ENCODE measurements around the gene ZNF334.

ZNF334 gene

DNA sequence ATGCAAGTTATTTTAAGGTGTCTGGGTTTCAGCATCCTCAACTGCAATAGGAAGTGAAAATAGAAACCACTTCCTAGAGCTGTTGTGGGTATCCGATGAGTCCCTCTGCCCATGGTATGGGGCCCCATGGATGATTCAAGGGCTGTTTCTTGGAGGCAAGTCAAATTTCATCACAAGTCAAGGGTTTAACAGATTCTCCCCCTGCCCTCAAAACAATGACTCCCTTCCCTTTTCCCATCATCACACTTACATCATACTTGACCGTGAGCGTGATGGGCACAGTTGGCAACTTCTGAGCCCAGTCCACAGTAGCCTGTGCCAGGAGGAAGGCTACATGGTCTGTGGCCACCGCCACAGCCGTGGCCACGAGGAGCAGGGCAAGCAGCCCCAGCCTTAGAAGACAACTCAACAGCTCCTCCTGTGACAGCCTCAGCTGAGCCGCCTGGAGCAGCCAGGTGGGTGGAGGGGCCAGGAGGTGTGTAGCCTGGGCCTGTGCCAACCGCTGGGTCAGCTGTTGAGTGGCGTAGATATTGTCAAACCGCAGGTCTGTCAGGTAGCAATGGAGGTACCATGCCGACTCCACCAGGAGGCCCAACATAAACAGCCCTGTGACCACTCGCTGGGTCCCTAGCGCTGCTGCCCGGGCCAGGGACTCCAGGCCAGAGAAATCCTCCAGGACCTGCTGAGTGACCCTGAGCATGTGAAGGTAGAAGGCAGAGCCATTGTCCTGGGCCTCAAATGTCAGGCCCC is 31.9 kb upstream of the ZNF334 start:
- peak; percentile 22 to 63 for DNase-seq

DNA sequence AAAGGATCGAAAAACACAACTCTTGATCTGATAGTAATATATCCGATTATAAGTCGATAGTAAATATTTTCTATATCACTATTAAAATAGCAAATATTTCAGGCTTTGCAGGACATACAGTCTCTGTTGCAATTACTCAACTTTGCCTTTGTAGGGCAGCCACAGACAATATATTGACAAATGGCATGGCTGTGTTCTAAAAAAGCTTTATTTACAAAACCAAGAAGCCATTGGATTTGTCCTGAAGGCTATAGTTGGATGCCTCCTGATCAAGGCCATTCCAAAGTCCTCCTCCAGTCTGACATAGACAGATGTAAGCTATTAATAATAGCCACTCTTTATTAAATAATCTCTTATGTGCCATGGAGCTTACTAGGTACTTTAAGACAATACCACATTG is 31.2 kb upstream of the ZNF334 start:
- DNase-seq, result no peak

GRCh38 chr20:46543959-46544358 is 30.6 kb upstream of the ZNF334 start:
- DNase-seq, result no peak

DNA sequence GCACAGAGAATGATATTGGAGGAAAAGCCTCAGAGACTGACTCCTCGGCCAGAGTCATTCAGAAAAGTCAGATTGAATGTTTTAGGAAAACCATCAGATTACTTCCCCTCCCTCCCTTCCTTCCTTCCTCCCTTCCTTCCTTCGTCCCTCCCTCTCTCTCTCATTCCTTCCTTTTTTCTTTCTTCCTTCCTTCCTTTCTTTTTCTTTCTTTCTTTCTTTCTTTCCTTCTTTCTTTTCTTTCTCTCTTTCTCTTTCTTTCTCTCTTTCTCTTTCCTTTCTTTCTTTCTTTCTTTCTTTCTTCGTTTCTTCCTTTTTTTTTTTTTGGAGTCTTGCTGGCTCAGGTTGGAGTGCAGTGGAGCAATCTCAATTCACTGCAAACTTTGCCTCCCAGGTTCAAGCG is 29.7 kb upstream of the ZNF334 start:
- DNase-seq, result no peak

- DNase-seq, result no peak
These were observed 28.0 kb upstream of the ZNF334 start for GRCh38 chr20:46541229-46541935.

DNA sequence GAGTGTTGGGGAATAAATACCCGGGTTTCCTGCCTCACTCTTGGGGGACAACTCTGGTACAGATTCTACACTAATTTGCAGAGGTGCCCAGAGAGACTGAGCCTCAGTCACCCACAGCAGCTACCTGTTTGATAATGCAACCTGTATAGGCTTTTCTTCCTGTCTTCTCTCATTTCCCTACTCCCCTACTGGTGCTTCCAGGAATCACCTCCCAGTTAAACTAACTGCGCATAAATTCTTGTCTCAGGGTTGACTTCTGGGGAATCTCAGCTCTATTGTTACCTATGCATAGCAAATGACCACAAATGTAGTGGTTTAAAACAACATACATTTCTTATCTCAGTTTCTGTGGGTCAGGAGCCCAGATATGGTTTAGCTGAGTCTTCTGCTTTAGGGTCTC is 25.8 kb upstream of the ZNF334 start:
- no peak for DNase-seq

- DNase-seq, result no peak
These were observed 17.3 kb upstream of the ZNF334 start for GRCh38 chr20:46530640-46531039.

- DNase-seq, result no peak
These were observed 10.5 kb upstream of the ZNF334 start for GRCh38 chr20:46523696-46524328.

DNA sequence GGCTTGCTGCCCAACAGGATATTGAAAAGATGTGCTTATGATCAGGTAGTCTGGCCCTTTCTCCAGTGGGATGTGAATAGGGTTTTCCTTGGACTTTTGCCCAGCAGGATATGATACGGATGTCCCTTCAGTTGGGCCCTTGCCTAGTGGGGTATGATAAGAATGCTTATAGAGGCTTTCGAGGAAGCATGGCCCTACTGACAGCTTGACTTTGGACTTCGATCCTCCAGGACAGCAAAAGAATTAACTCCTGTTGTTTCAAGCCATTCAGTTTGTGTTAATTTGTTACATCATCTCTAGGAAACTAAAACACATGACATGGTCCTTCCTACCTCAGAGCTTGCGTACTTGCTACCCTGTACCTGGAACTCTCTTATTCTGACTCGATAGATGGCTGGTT is 9.7 kb upstream of the ZNF334 start:
- DNase-seq, result no peak

DNA sequence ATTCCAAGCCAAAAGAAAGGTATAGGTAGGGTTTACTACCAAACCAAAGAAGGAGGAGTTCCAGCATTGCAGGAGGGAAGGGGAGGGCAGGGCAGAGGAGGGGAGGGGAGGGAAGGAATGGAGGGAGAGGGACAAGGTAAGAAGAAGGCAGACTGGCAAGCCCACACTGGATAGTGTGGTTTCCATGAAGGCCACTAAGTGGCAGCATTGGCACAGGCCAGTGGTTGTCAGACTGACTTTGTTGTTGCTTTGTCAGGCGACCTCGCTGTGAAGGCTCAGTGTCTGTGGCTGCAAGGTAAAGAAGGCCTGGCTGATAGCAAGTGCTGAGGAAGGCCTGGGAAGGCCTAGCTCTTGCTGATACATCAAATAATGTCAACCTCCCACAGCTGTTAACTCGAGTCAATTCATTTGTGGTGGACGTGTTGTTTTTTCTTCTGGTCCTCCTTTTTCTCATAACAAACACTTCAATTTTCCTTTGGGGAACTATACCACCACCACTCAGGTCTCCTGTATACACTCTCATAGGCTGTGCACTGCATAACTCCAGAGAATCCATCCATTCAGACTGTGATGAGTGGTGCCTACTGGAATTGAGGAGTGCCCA is 7.7 kb upstream of the ZNF334 start:
- DNase-seq, result peak; percentile 45 to 55

GRCh38 chr20:46520540-46520939 is 7.2 kb upstream of the ZNF334 start:
- DNase-seq, result no peak

DNA sequence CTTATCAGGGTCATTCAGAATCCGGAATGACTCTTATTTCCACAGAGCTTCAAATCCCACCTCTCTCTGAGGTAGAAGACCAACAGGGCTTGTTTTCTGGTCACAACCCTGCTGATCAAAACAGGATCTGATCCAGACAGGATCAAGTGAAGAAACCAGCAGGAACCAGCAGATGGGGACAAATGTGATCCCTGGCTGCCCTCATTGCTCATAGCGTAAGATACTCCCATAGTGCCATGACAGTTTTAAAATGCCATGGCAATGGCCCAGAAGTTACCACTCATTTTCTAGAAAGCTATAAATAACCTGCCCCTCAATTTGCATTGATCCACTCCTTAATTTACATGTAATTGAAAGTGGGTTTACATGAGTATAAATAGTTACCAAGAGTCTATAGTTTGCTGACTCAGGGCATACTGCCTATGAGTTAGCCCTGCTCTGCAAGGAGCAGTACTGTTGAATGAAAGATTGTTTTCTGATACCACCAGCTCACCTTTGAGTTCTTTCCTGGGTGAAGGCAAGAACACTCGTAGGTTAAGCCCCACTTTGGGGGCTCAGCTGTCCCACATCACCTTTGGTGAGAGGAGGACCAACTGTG is 6.2 kb upstream of the ZNF334 start:
- no peak for DNase-seq

DNA sequence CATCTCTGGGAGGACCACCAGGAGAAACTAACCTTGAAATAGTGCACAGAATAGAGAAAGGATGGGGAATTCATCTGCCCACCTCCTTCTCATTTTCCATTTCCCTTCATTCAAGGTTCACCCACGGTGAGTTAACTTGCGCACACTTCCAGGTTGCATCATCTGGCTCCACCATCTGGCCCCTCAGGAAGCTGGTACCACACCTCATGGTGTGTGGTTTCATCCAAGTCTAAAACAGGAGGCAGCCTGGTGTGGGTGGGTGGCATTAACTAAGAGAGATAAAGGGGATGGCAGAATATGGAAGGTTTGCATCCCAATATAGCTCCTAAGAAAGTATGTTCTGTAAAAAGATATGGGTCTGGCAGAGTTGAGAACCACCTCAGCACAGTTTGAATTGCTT is 3.8 kb downstream of the ZNF334 start:
- no peak for DNase-seq

GRCh38 chr20:46507760-46508407 is 5.5 kb downstream of the ZNF334 start:
- no peak for DNase-seq

- no peak for DNase-seq
These were observed 7.9 kb downstream of the ZNF334 start for GRCh38 chr20:46505506-46505905.

DNA sequence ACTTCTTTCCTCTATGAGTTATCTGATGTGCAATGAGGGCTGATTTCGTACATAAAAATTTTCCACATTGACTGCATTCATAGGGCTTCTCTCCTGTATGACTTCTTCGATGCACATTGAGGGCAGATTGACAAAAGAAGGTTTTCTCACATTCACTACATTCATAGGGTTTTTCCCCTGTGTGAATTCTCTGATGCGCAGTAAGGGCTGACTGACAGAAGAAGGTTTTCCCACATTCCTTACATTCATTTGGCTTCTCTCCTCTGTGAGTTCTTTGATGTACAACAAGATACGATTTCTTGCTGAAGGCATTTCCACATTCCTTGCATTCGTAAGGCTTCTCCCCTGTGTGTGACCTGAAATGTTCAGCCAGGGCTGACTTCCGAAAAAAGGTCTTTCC is 11.4 kb downstream of the ZNF334 start:
- no peak for DNase-seq

GRCh38 chr20:46501337-46501942 is 11.9 kb downstream of the ZNF334 start:
- no peak for DNase-seq

DNA sequence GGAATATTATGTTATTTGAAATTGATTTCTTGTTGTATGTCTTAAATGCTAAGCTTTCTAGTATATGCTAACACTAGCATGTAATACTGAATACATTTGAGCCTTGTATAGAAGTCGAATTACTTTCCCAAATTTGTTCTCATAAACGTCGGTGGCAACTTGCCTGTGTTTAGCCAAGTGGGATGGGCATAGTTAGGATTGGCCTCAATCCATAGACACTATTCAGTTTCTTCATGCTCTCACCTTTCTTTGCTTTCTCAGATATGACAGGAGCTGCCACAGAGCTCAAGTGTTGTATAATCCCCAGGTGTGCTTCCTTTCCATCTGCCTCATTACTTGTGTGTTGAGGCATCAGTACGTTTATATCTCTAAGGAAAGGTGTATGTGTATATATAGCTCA is 19.3 kb downstream of the ZNF334 start:
- DNase-seq, result no peak

GRCh38 chr20:46491354-46491753 is 22.0 kb downstream of the ZNF334 start:
- DNase-seq, result no peak

DNA sequence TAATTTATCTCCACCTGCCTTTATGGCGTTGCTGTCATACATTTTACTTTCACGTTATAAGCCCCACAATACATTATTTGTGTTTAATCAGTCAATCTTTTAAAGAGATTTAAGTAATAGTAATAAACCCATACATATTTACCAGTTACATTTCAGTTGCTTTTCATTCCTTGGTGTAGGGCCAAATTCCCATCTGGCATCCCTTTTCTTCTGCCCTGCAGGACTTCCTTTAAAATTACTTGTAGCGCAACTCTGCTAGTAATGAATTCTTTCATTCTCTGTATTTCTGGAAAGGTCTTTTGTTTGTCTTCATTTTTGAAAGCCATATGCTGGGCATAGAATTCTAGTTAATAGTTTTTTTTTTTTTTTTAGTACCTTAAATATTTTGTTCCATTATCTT is 24.9 kb downstream of the ZNF334 start:
- no peak for DNase-seq

DNA sequence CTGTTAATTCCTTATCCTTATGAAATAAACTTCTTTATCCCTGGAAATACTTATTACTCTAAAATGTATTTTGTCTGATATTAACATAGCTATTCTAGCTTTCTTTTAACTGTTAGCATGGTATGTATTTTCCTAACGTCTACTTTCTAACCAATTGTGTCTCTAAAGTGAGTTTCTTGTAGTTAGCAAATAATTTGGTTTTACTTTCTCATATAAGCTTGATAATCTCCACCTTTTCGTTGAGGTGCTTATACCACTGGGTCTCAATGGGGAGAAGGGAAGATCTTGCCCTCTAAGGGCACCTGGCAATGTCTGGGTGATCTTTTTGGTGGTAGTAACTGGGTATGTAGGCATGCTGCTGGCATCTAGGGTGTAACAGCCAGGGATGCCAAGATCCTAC is 25.7 kb downstream of the ZNF334 start:
- DNase-seq, result no peak

DNA sequence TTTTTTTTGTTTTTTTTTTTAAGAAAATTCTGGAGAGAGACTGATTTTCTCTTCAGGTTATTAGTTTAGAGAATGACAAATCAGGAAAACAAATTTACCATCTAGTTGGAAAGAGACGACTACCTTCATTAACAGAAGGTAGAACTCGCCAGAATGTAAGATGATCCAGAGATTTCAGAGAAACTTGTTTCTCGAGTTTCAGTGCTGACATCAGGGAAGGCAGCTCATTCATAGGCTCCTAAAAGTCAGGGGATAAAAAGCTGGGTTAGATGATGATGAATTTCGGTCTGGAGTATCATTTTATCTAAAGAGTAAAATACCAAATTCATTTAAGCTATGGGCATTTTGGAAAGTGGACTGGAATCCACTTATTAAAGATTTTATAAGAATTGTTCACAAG is 27.9 kb downstream of the ZNF334 start:
- DNase-seq, result no peak
